NCI-H1436 treated with DMSO at 0.1 percent for 48 hours (cell line): ENCODE measurements around the gene RPTOR.

Source experiments
- DNase-seq: peaks from one replicate; lab custom pipeline; 2025; lab: John Stamatoyannopoulos, UW

The RPTOR gene

GRCh38 chr17:80591788-80592187, 47.1 kb downstream of the RPTOR start:
- DNase-seq = no peak

GRCh38 chr17:80592243-80592642, 47.6 kb downstream of the RPTOR start:
- no peak for DNase-seq

DNA sequence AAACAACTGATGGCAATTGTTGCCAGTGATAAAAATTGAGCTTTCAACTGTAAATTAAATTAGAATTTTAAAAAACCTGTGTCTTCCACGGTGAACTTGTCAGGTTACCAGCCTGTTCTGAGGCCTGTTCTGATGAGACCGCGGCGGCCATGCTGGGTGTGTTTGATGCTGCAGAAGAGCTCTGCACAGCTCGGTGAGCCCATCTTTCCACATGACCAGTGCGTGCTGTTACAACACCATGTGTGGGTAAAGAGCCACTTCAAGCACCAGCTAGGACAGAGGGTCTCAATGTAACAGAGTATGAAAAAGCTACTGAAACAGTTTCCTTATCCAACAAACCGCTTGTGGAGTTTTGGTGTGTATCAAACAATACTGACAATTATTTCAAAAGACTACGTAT, 48.5 kb downstream of the RPTOR start:
- DNase-seq = no peak

GRCh38 chr17:80594431-80595269, 50.0 kb downstream of the RPTOR start:
- DNase-seq = no peak

DNA sequence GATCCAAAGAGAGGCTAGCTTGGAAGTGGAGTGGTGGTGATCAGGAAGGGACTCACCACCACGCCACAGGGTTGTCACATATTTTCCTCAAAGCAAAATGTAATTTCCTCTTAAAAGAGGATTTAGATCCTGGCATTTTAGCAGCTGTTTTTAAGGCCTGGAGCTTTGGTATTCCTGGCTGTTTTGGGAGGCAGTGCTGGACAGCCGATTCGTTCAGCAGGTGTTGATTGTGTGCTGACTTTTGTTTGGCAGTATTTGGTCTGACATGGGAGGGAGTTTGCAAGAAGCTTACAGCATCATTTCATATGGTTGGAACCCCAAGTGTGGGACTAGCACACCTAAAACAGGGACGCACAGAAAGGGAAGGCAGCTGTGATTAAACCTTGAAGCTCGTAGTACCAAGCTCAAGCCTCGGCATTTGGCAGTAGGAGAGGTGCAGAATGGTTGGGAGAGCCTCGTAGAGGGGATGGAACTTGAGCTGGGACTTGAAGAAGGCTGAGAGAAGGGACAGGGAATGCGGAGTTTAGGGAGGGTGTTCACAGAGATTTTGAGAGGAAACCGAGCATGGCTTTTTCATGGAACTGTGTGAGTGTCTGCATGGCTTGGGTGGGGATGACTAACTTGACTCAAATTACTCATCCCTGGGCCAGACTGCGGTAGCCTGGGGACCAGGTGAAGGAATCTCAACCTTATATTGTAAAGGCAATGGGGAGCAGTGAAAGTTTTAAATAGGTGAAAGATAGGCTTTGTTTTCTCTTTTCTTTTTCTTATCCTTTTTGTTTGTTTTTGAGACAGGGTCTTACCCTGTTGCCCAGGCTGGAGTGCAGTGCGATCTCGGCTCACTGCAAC, 52.3 kb downstream of the RPTOR start:
- DNase-seq = no peak

- DNase-seq = no peak
These were observed 54.3 kb downstream of the RPTOR start for GRCh38 chr17:80598813-80599545.

GRCh38 chr17:80599546-80600305, 55.1 kb downstream of the RPTOR start:
- DNase-seq = no peak

DNA sequence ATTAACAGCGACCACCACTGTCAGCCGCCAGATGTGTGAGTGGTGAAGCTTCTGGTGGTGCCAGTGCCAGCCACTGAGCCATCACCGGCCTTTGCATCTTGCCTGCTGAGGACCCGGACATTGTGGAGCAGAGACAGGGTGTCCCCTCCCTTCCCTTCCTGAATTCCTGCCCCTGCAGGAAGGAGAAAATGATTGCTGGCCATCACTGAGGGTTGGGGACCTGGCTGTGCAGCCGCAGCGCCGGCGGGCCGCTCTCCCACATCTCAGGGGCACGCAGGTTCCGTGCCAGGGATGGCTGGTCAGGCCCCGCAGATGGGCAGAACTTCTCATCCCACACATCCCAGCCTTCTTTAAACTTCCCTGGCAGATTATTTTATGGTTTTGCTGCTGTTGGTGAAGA, 56.5 kb downstream of the RPTOR start:
- no peak for DNase-seq

- DNase-seq = no peak
These were observed 58.8 kb downstream of the RPTOR start for GRCh38 chr17:80603396-80603795.

DNA sequence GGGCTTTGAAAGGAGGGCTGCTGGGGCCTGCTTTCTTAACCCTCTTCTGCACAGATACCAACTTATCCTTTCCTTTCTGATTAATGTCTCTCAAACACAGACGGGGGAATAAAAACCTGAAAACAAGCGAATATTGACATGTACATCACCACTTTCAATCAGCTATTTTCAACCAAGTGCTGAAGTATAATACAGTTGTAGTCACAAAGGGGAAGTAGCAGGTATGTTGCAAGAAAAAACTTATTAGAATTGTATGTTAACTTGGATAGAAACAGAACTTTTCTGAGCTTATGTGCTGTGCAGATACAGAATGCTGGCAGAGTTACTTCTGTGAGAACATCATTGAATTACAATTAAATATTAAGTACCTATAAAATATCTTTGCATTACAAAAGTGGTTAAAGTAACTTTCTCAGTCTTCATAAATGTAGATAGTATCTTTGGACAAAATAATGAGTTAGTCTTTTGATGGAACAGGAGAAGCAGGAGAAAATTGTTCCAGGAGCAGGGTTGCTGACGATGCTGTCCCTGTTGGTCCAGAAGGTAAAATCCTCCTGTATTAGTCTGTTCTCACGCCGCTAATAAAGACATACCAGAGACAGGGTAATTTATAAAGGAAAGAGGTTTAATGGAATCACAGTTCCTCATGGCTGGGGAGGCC, 59.5 kb downstream of the RPTOR start:
- DNase-seq = no peak

DNA sequence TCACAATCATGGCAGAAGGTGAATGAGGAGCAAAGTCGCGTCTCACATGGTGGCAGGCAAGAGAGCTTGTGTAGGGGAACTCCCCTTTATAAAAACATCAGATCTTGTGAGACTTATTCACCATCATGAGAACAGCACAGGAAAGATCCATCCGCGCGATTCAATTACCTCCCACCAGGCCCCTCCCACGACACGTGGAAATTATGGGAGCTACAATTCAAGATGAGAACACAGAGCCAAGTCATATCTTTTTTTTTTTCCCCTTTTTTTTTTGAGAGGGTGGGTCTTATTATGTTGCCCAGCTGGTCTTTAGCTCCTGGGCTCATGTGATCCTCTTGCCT, 60.0 kb downstream of the RPTOR start:
- no peak for DNase-seq

GRCh38 chr17:80605326-80606066, 60.9 kb downstream of the RPTOR start:
- DNase-seq = no peak

GRCh38 chr17:80608326-80608725, 63.7 kb downstream of the RPTOR start:
- no peak for DNase-seq

DNA sequence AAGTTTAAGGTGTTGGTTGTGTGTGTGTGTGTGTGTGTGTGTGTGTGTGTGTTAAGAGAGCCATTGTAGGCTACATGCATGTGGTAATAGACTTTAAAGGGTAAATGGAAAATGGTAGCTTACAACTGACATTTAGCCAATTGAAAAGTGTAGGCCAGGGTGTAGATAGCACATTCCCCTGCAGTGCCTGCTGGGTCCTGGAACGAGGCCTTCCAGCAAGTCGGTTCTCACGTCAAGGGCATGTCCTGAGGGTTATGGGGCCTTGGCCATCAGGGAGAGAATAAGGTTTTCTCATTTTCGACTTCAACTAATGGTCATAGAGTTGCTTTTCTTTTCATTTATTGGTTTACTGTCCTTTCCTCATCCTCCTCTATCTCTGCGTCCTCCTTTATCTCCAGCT, 65.1 kb downstream of the RPTOR start:
- DNase-seq = no peak

DNA sequence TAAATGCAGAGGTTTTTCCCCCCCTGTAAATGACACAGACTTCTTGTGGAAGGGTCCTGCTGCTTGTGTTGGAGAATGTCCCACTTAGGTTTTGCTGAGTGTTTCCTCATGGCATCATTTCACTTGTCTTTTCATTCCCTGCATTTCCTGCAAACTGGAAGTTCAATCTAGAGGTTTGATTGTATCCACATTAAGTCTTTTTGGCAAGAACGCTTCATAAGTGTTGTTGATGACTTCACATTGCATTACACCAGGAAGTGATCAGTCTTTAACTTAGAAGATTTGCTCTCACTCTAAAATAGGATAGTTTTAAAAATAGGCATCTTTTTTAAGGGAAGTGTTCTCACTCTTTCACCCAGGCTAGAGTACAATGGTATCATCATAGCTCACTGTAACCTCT, 67.2 kb downstream of the RPTOR start:
- no peak for DNase-seq

DNA sequence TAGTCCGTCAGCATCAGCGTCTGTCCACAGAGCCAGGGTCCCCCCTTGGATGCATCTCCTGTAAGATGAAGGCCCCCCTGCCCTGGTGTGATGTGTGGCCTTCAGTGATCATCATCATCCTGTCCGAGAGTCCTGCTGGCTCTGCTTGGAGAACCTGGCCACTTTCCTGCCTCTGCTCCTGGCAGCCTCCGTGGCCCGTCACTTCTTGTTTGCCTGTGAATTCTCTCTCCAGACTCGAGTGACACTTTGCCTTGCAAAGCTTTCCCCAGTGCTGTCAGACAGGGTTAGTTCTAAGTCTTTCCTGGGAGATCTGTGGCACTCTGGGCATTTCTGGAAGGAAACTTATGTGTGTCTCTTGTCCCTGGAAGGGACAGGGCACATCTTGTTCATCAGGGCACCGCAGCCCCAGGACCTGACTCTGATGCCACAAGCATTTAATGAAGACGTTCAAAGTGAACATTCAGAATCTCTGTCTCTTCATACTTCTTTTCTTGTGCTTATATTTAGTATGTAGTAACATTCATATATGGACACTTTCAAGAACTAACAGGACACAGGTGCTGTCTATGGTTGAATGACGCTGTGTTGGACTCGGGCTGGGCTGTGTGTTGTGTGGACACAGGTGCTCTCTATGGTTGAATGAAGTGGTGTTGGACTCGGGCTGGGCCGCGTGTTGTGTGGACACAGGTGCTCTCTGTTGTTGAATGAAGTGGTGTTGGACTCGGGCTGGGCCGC, 68.5 kb downstream of the RPTOR start:
- DNase-seq = no peak

GRCh38 chr17:80613732-80614071, 69.1 kb downstream of the RPTOR start:
- no peak for DNase-seq

GRCh38 chr17:80614332-80615047, 69.9 kb downstream of the RPTOR start:
- DNase-seq = no peak

DNA sequence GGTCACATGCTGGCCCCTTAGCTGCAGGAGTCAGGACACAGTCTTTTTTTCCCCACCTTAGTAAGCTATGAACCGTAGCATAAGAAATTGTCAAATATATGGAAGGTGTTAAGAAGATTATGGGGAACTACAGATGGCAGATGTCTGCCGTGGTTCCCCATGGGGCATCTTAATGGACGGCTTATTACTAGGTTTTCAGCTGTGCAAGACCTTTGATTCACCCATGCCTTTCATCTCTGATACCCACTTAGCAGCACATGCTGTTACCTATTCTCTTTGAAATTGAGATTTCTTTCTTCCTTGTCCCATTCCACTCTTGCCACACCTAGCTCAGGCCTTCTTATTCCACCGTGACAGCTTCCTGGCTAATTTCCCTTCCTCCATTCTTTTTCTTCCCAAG, 70.7 kb downstream of the RPTOR start:
- no peak for DNase-seq
